NT2/D1 (cell line): Measurements from ENCODE around the gene RELT.

Source experiments
- SUZ12 ChIP-seq: IDR thresholded peaks from 2 replicates; pipeline ENCODE4 v1.6.1; 2011; ENCODE audit not compliant: insufficient read length, insufficient read depth; ENCODE audit errors: extremely low read depth
- YY1 ChIP-seq: IDR thresholded peaks from 2 replicates; pipeline ENCODE4 v1.6.1; 2011; ENCODE audit not compliant: insufficient read length, insufficient read depth
- ZNF274 ChIP-seq: IDR thresholded peaks from 2 replicates; pipeline ENCODE4 v1.6.1; 2011; ENCODE audit warnings: mild to moderate bottlenecking, low read depth, low read length

- TF ChIP-seq ZNF274 = no peak
- TF ChIP-seq SUZ12 = no peak
- TF ChIP-seq YY1 = no peak
Observed at GRCh38 chr11:73353422-73353821, 22.8 kb upstream of the RELT start.
